Dendritic cell treated with granulocyte-macrophage colony-stimulating factor and Interleukin-4, amounts not matched to agents 40 ng/mL and 50 ng/mL, for 4 days (primary cell): ENCODE results near the gene ACAD11.
"Not testable (repeated sequence)": the region's sequence is repeated elsewhere in the genome, so short reads cannot be mapped to it uniquely, and the experiment has no call there.

Experiments
- H3K27ac Mint-ChIP-seq: one replicate; pipeline ENCODE4 v1.8.0; 2022; ENCODE audit warnings: mild to moderate bottlenecking, mixed read lengths
- H3K27me3 Mint-ChIP-seq: one replicate; pipeline ENCODE4 v1.8.0; 2022; ENCODE audit warnings: mild to moderate bottlenecking, mixed read lengths
- H3K36me3 Mint-ChIP-seq: one replicate; pipeline ENCODE4 v1.8.0; 2022; ENCODE audit warnings: low read depth, mixed read lengths
- H3K4me1 Mint-ChIP-seq: one replicate; pipeline ENCODE4 v1.8.0; 2022; ENCODE audit warnings: low read depth, mixed read lengths
- H3K4me3 Mint-ChIP-seq: one replicate; pipeline ENCODE4 v1.8.0; 2022; ENCODE audit warnings: mild to moderate bottlenecking, moderate library complexity, mixed read lengths
- H3K9me3 Mint-ChIP-seq: one replicate; pipeline ENCODE4 v1.8.0; 2022; ENCODE audit warnings: mixed read lengths
- intact Hi-C: fragments of 100-400 bp; cut with micrococcal nuclease; formaldehyde crosslinking; loops from one replicate; pipeline ENCODE4 v1.15.0; 2022

ACAD11 gene

GRCh38 chr3:132615301-132615700, 44.3 kb downstream of the ACAD11 start:
- intact Hi-C loops, H3K27me3 Mint-ChIP-seq, H3K27ac Mint-ChIP-seq, H3K9me3 Mint-ChIP-seq, H3K4me3 Mint-ChIP-seq, H3K4me1 Mint-ChIP-seq: not testable (repeated sequence)
- peaks cover 11% of the 10 kb centered on the region for H3K36me3 Mint-ChIP-seq

GRCh38 chr3:132606620-132607019, 53.0 kb downstream of the ACAD11 start:
- H3K27me3 Mint-ChIP-seq, H3K9me3 Mint-ChIP-seq, intact Hi-C loops, H3K27ac Mint-ChIP-seq, H3K4me3 Mint-ChIP-seq, H3K4me1 Mint-ChIP-seq: not testable (repeated sequence)
- H3K36me3 Mint-ChIP-seq = peaks cover 34% of the 10 kb centered on the region

GRCh38 chr3:132606085-132606484, 53.5 kb downstream of the ACAD11 start:
- intact Hi-C loops = no loop called here
- Mint-ChIP-seq H3K4me1 (peaks cover 3% of the 10 kb centered on the region), H3K27ac (no peak overlapping the region), H3K4me3 (no peak overlapping the region), H3K27me3 (no peaks in the 10 kb centered on the region), H3K36me3 (peaks cover 34% of the 10 kb centered on the region), H3K9me3 (no peaks in the 10 kb centered on the region)

- no peaks in the 10 kb centered on the region for H3K9me3 Mint-ChIP-seq
- H3K36me3 Mint-ChIP-seq = peaks cover 34% of the 10 kb centered on the region
- intact Hi-C loops = no loop called here
- H3K4me3 Mint-ChIP-seq = no peak overlapping the region
- H3K27ac Mint-ChIP-seq = no peak overlapping the region
- no peaks in the 10 kb centered on the region for H3K27me3 Mint-ChIP-seq
- H3K4me1 Mint-ChIP-seq = no peaks in the 10 kb centered on the region
These were observed 54.2 kb downstream of the ACAD11 start for GRCh38 chr3:132605374-132605792.

GRCh38 chr3:132600614-132601013, 59.0 kb downstream of the ACAD11 start:
- H3K4me3 Mint-ChIP-seq, H3K4me1 Mint-ChIP-seq, H3K27ac Mint-ChIP-seq, H3K9me3 Mint-ChIP-seq, H3K27me3 Mint-ChIP-seq, intact Hi-C loops: not testable (repeated sequence)
- peaks cover 25% of the 10 kb centered on the region for H3K36me3 Mint-ChIP-seq

- peaks cover 22% of the 10 kb centered on the region for H3K4me1 Mint-ChIP-seq
- no peaks in the 10 kb centered on the region for H3K27me3 Mint-ChIP-seq
- H3K27ac Mint-ChIP-seq = no peak overlapping the region
- intact Hi-C loops = no loop called here
- H3K9me3 Mint-ChIP-seq = no peaks in the 10 kb centered on the region
- no peak overlapping the region for H3K4me3 Mint-ChIP-seq
- peaks cover 20% of the 10 kb centered on the region for H3K36me3 Mint-ChIP-seq
These were observed 61.4 kb downstream of the ACAD11 start for GRCh38 chr3:132598181-132598580.

GRCh38 chr3:132597660-132598059, 61.9 kb downstream of the ACAD11 start:
- intact Hi-C loops = no loop called here
- H3K4me3 Mint-ChIP-seq = no peak overlapping the region
- H3K4me1 Mint-ChIP-seq = peaks cover 22% of the 10 kb centered on the region
- no peaks in the 10 kb centered on the region for H3K9me3 Mint-ChIP-seq
- H3K27ac Mint-ChIP-seq = no peak overlapping the region
- H3K36me3 Mint-ChIP-seq = peaks cover 15% of the 10 kb centered on the region
- no peaks in the 10 kb centered on the region for H3K27me3 Mint-ChIP-seq

GRCh38 chr3:132596816-132597433, 62.7 kb downstream of the ACAD11 start, which contains the start of gene ACKR4:
Gene ACKR4 (plus strand): TSS chr3:132597270. CDS start chr3:132600398, 3,128 bp downstream.
- Mint-ChIP-seq H3K4me3 (no peak within 1 kb of the TSS), H3K36me3 (peaks cover 14% of the 10 kb centered on the region), H3K9me3 (no peaks in the 10 kb centered on the region), H3K27me3 (no peaks in the 10 kb centered on the region), H3K27ac (no peak within 1 kb of the TSS), H3K4me1 (peaks cover 22% of the 10 kb centered on the region)
- intact Hi-C loops = no loop called here

- Mint-ChIP-seq H3K27ac (no peak overlapping the region), H3K27me3 (no peaks in the 10 kb centered on the region), H3K4me1 (peaks cover 22% of the 10 kb centered on the region), H3K9me3 (no peaks in the 10 kb centered on the region), H3K36me3 (peaks cover 14% of the 10 kb centered on the region), H3K4me3 (no peak overlapping the region)
- intact Hi-C loops = no loop called here
These were observed 63.3 kb downstream of the ACAD11 start for GRCh38 chr3:132596326-132596725.

- peaks cover 22% of the 10 kb centered on the region for H3K4me1 Mint-ChIP-seq
- intact Hi-C loops = no loop called here
- no peak overlapping the region for H3K4me3 Mint-ChIP-seq
- no peaks in the 10 kb centered on the region for H3K9me3 Mint-ChIP-seq
- H3K27ac Mint-ChIP-seq = no peak overlapping the region
- H3K27me3 Mint-ChIP-seq = no peaks in the 10 kb centered on the region
- H3K36me3 Mint-ChIP-seq = peaks cover 14% of the 10 kb centered on the region
These were observed 64.6 kb downstream of the ACAD11 start for GRCh38 chr3:132595014-132595413.

- no peak overlapping the region for H3K27ac Mint-ChIP-seq
- intact Hi-C loops = no loop called here
- H3K4me3 Mint-ChIP-seq = no peak overlapping the region
- no peaks in the 10 kb centered on the region for H3K9me3 Mint-ChIP-seq
- peaks cover 22% of the 10 kb centered on the region for H3K4me1 Mint-ChIP-seq
- peaks cover 14% of the 10 kb centered on the region for H3K36me3 Mint-ChIP-seq
- no peaks in the 10 kb centered on the region for H3K27me3 Mint-ChIP-seq
These were observed 65.1 kb downstream of the ACAD11 start for GRCh38 chr3:132594498-132594897.

- Mint-ChIP-seq H3K9me3 (no peaks in the 10 kb centered on the region), H3K36me3 (peaks cover 14% of the 10 kb centered on the region), H3K4me3 (no peak overlapping the region), H3K27me3 (no peaks in the 10 kb centered on the region), H3K27ac (no peak overlapping the region), H3K4me1 (peaks cover 22% of the 10 kb centered on the region)
- intact Hi-C loops = no loop called here
These were observed 65.7 kb downstream of the ACAD11 start for GRCh38 chr3:132593947-132594323.

GRCh38 chr3:132593241-132593946, 66.2 kb downstream of the ACAD11 start:
- intact Hi-C loops = no loop called here
- Mint-ChIP-seq H3K27me3 (no peaks in the 10 kb centered on the region), H3K9me3 (no peaks in the 10 kb centered on the region), H3K4me1 (peaks cover 22% of the 10 kb centered on the region), H3K4me3 (no peak overlapping the region), H3K36me3 (peaks cover 8% of the 10 kb centered on the region), H3K27ac (no peak overlapping the region)

- intact Hi-C loops = no loop called here
- Mint-ChIP-seq H3K9me3 (no peaks in the 10 kb centered on the region), H3K27ac (no peak overlapping the region), H3K27me3 (no peaks in the 10 kb centered on the region), H3K4me3 (no peak overlapping the region), H3K4me1 (peaks cover 22% of the 10 kb centered on the region), H3K36me3 (peaks cover 6% of the 10 kb centered on the region)
These were observed 67.4 kb downstream of the ACAD11 start for GRCh38 chr3:132592216-132592615.

GRCh38 chr3:132587401-132587800, 72.2 kb downstream of the ACAD11 start:
- no peaks in the 10 kb centered on the region for H3K9me3 Mint-ChIP-seq
- no peak overlapping the region for H3K4me3 Mint-ChIP-seq
- no peaks in the 10 kb centered on the region for H3K36me3 Mint-ChIP-seq
- no peak overlapping the region for H3K27ac Mint-ChIP-seq
- no peaks in the 10 kb centered on the region for H3K4me1 Mint-ChIP-seq
- H3K27me3 Mint-ChIP-seq = no peaks in the 10 kb centered on the region
- intact Hi-C loops = no loop called here
